ENCODE data around the gene CPSF2. TPM values are rescaled to one million over a fixed set of nuclear protein-coding genes. Genes with fewer than 3 reads are reported as not detected.

The CPSF2 gene
- total RNA-seq, 2 experiments from 2014 or later, result 40.0 to 91.9 TPM

- intact Hi-C loops (cut with micrococcal nuclease; ENCODE audit: unreplicated experiment), result no loop called here
- no TSS peak for BruUV-seq (replicated peaks)
- POLR2A ChIA-PET, result no interaction called here
- Histone ChIP-seq H3K9me3 (ENCODE audit: low read length) (0 out of 2 replicates have a peak, but pooled peaks cover 5% of the 10 kb centered on the region), H3K36me3 (ENCODE audit: insufficient read depth, low read length) (peaks cover 98% of the 10 kb centered on the region), H3K27ac (ENCODE audit: low read depth, low read length, poor library complexity, severe bottlenecking) (no peak overlapping the region), H3K9me2 (ENCODE audit: insufficient read depth, low read length) (no peaks in the 10 kb centered on the region), H2AFZ (ENCODE audit: low read length) (no peak overlapping the region), H4K20me1 (ENCODE audit: insufficient read depth, low read length) (no peaks in the 10 kb centered on the region), H3K79me2 (ENCODE audit: insufficient read depth, low read depth, low read length) (no peaks in the 10 kb centered on the region), H3K4me1 (ENCODE audit: insufficient read depth, low read length, poor library complexity, severe bottlenecking) (no peaks in the 10 kb centered on the region), H3K4me3 (ENCODE audit: low read depth, low read length, poor library complexity, severe bottlenecking) (no peak overlapping the region), H3K4me2 (ENCODE audit: low read length) (no peak overlapping the region)
- DNase-seq (ENCODE audit: low spot score), result no peak
- TF ChIP-seq CTCF (conservative IDR thresholded peaks at IDR 0.05; ENCODE audit: low read length) (no peak), EZH2phosphoT487 (IDR thresholded peaks at IDR 0.05; ENCODE audit: borderline replicate concordance, low read depth, low read length) (no peak)
- CTCF ChIA-PET (ENCODE audit: unreplicated experiment), result no interaction called here
These were observed 39.8 kb downstream of the CPSF2 start for GRCh38 chr14:92161521-92161920.

GRCh38 chr14:92164958-92165357, 43.2 kb downstream of the CPSF2 start:
- BruUV-seq (replicated peaks), result no TSS peak
- no peaks in the 10 kb centered on the region for H3K9me2 ChIP-seq (ENCODE audit: insufficient read depth, low read length)
- H3K79me2 ChIP-seq (ENCODE audit: insufficient read depth, low read depth, low read length), result no peaks in the 10 kb centered on the region
- CTCF ChIA-PET (ENCODE audit: unreplicated experiment), result no interaction called here
- no peaks in the 10 kb centered on the region for H4K20me1 ChIP-seq (ENCODE audit: insufficient read depth, low read length)
- no peak overlapping the region for H2AFZ ChIP-seq (ENCODE audit: low read length)
- no peak overlapping the region for H3K27ac ChIP-seq (ENCODE audit: low read depth, low read length, poor library complexity, severe bottlenecking)
- POLR2A ChIA-PET, result no interaction called here
- TF ChIP-seq EZH2phosphoT487 (IDR thresholded peaks at IDR 0.05; ENCODE audit: borderline replicate concordance, low read depth, low read length), result no peak
- TF ChIP-seq CTCF (conservative IDR thresholded peaks at IDR 0.05; ENCODE audit: low read length), result no peak
- intact Hi-C loops (cut with micrococcal nuclease; ENCODE audit: unreplicated experiment), result no loop called here
- H3K4me1 ChIP-seq (ENCODE audit: insufficient read depth, low read length, poor library complexity, severe bottlenecking), result no peaks in the 10 kb centered on the region
- H3K36me3 ChIP-seq (ENCODE audit: insufficient read depth, low read length), result peaks cover 78% of the 10 kb centered on the region
- no peak overlapping the region for H3K4me2 ChIP-seq (ENCODE audit: low read length)
- DNase-seq (ENCODE audit: low spot score), result no peak
- H3K9me3 ChIP-seq (ENCODE audit: low read length), result 0 out of 2 replicates have a peak, but pooled peaks cover 5% of the 10 kb centered on the region
- H3K4me3 ChIP-seq (ENCODE audit: low read depth, low read length, poor library complexity, severe bottlenecking), result no peak overlapping the region

GRCh38 chr14:92173668-92174067, 51.9 kb downstream of the CPSF2 start:
- no peak overlapping the region for H2AFZ ChIP-seq (ENCODE audit: low read length)
- BruUV-seq (replicated peaks), result no TSS peak
- no peaks in the 10 kb centered on the region for H3K9me2 ChIP-seq (ENCODE audit: insufficient read depth, low read length)
- intact Hi-C loops (cut with micrococcal nuclease; ENCODE audit: unreplicated experiment), result no loop called here
- no peak overlapping the region for H3K4me2 ChIP-seq (ENCODE audit: low read length)
- H3K27ac ChIP-seq (ENCODE audit: low read depth, low read length, poor library complexity, severe bottlenecking), result no peak overlapping the region
- CTCF ChIA-PET (ENCODE audit: unreplicated experiment), result no interaction called here
- H3K4me3 ChIP-seq (ENCODE audit: low read depth, low read length, poor library complexity, severe bottlenecking), result no peak overlapping the region
- no peaks in the 10 kb centered on the region for H3K79me2 ChIP-seq (ENCODE audit: insufficient read depth, low read depth, low read length)
- no peaks in the 10 kb centered on the region for H3K9me3 ChIP-seq (ENCODE audit: low read length)
- POLR2A ChIA-PET, result no interaction called here
- TF ChIP-seq CTCF (conservative IDR thresholded peaks at IDR 0.05; ENCODE audit: low read length) (no peak), EZH2phosphoT487 (IDR thresholded peaks at IDR 0.05; ENCODE audit: borderline replicate concordance, low read depth, low read length) (no peak)
- no peak for DNase-seq (ENCODE audit: low spot score)
- H3K4me1 ChIP-seq (ENCODE audit: insufficient read depth, low read length, poor library complexity, severe bottlenecking), result no peaks in the 10 kb centered on the region
- H3K36me3 ChIP-seq (ENCODE audit: insufficient read depth, low read length), result no peaks in the 10 kb centered on the region
- no peaks in the 10 kb centered on the region for H4K20me1 ChIP-seq (ENCODE audit: insufficient read depth, low read length)
